T-helper 2 cell treated with Interferon-gamma antibody and Interleukin-4, amounts not matched to agents 5 μg/mL and 100 μg/mL, for 36 hours (primary cell): ENCODE data around the gene ITGA2B.
"Not testable (repeated sequence)": the region's sequence is repeated elsewhere in the genome, so short reads cannot be mapped to it uniquely, and the experiment has no call there.

Experiments
- DNase-seq: peaks from one replicate; pipeline ENCODE4 v3.0.0; 2021; ENCODE audit warnings: low spot score
- H3K27ac Mint-ChIP-seq: one replicate; pipeline ENCODE4 v1.8.0; 2021; ENCODE audit warnings: mild to moderate bottlenecking, mixed read lengths
- H3K27me3 Mint-ChIP-seq: one replicate; pipeline ENCODE4 v1.8.0; 2021; ENCODE audit warnings: low read depth, mixed read lengths
- H3K36me3 Mint-ChIP-seq: one replicate; pipeline ENCODE4 v1.8.0; 2021; ENCODE audit warnings: low read depth, mixed read lengths
- H3K4me1 Mint-ChIP-seq: one replicate; pipeline ENCODE4 v1.8.0; 2021; ENCODE audit warnings: low read depth, mixed read lengths
- H3K4me3 Mint-ChIP-seq: one replicate; pipeline ENCODE4 v1.8.0; 2022; ENCODE audit warnings: mild to moderate bottlenecking, moderate library complexity, mixed read lengths
- H3K9me3 Mint-ChIP-seq: one replicate; pipeline ENCODE4 v1.8.0; 2021; ENCODE audit warnings: mixed read lengths

ITGA2B gene

GRCh38 chr17:44369414-44370023, 19.9 kb downstream of the ITGA2B start:
- H3K36me3 Mint-ChIP-seq, H3K9me3 Mint-ChIP-seq, DNase-seq, H3K4me1 Mint-ChIP-seq, H3K27ac Mint-ChIP-seq: not testable (repeated sequence)
- Mint-ChIP-seq H3K27me3 (peaks cover 36% of the 10 kb centered on the region), H3K4me3 (peak overlapping the region; percentile 1)

DNA sequence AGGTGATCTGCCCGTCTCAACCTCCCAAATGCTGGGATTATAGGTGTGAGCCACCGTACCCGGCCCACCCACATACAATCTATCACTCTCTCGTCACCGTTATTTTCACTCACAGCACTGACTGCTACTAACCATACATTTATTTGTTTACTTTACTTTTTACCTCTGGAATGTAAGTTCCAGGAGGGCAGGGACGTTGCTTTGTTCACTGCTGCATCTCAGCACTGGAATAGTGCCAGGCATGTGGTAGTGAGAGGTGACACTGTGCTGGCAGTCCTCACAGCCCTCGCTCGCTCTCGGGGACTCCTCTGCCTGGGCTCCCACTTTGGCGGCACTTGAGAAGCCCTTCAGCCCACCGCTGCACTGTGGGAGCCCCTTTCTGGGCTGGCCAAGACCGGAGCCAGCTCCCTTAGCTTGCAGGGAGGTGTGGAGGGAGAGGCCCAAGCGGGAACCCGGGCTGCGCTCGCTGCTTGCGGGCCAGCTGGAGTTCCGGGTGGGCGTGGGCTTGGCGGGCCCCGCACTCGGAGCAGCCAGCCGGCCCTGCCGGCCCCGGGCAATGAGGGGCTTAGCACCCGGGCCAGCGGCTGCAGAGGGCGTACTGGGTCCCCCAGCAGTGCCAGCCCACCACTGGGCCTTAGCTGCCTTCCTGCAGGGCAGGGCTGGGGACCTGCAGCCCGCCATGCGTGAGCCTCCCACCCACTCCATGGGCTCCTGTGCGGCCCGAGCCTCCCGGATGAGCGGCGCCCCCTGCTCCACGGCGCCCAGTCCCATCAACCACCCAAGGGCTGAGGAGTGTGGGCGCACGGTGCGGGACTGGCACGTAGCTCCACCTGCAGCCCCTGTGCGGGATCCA, 20.8 kb downstream of the ITGA2B start:
- H3K9me3 Mint-ChIP-seq, DNase-seq, H3K27ac Mint-ChIP-seq, H3K36me3 Mint-ChIP-seq, H3K4me3 Mint-ChIP-seq, H3K4me1 Mint-ChIP-seq: not testable (repeated sequence)
- H3K27me3 Mint-ChIP-seq = peaks cover 41% of the 10 kb centered on the region

DNA sequence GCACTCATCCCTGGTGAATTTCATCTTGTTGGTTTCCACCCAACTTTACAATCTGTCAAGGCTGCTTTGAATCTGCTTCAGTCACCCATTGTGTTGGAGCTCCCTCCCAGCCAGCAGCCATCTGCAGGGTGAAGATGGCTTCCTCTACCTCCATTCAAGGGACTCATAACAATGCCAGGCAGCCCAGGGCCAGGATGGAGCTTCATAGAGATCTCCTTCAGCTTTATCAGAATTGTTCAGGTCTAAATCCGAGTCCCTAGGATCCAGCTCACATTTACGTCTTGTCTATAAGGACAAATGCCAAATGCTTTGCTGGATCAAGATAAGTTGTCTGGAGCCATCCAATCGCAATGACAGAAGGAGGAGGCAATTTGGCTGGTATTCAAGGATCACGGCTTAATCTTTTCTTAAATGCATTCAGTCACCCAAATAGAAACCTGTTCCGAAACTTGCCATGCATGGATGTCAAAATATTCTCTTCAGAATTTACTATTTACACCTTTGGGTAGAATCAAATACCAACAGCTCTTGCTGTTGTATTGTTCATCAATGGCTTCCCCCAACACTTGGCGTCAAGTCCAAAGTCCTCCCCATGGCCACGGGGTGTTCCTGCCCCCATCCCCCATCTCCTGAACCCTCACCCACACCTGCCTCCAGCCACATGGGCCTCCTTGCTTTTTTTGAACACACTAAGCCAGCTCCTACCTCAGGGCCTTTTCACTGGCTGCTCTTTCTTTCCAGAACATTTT, 22.0 kb downstream of the ITGA2B start:
- Mint-ChIP-seq H3K4me1 (peaks cover 6% of the 10 kb centered on the region), H3K36me3 (no peaks in the 10 kb centered on the region), H3K27me3 (peaks cover 43% of the 10 kb centered on the region), H3K4me3 (no peak overlapping the region), H3K27ac (no peak overlapping the region), H3K9me3 (no peaks in the 10 kb centered on the region)
- DNase-seq = no peak

DNA sequence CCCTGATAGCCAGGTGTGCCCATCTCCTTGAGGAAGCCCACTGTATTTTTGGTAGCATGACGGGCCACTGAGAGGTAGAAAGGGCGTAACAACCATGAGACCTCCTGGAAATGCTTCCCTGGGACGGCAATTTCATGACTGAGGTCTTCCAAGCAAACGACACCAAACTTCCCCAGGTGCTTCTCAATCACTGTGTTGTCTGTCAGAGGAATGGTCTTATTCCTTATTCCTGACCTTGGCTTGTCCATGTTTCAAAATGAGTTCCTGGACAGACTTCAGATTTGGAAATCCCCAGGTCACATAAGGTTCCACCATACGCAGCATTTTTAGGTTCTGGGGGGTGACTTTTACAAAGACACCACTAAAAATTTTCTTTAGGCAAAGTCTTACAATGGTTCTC, 24.4 kb downstream of the ITGA2B start:
- not testable (repeated sequence) for H3K9me3 Mint-ChIP-seq, H3K27ac Mint-ChIP-seq, H3K4me1 Mint-ChIP-seq, DNase-seq, H3K36me3 Mint-ChIP-seq
- Mint-ChIP-seq H3K27me3 (peaks cover 48% of the 10 kb centered on the region), H3K4me3 (peak overlapping the region; percentile 43)

DNA sequence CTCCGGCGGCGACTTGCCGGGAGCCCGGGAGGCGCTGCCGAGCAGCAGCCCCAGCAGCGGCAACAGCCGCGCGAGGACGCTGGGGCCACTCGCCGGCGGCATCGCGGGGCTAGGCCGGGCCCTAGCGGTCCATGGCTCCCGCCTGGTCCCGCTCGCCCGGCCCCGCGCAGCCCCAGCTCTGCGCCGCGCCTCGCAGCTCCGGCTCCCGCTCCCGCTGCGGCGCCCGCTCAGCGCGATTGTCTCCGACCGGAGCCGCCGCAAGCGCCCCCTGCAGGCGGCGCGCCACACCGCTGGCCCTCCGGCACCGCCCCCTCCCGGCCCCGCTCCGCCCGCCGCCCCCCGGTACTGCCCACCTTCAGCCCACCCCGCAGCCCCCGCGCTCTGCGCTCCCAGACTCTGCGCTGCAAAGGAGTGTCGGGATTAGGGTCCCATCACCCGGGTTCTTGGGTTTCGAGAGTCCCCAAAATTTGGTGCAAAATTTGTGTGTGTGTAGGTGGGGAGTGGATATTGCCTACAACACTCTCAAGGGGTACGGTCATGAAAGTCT, 25.8 kb downstream of the ITGA2B start, which contains the start of gene FAM171A2:
TSS of gene FAM171A2 (minus strand) at position 241 of the 547 bp plus-strand sequence. CDS start at position 102, 139 bp downstream.
- Mint-ChIP-seq H3K27ac (peak within 1 kb of the TSS; percentile 26), H3K4me1 (peaks cover 2% of the 10 kb centered on the region), H3K9me3 (no peaks in the 10 kb centered on the region), H3K4me3 (peak within 1 kb of the TSS; percentile 80), H3K36me3 (no peaks in the 10 kb centered on the region), H3K27me3 (peaks cover 53% of the 10 kb centered on the region)
- DNase-seq = peak; percentile 66

- no peak for DNase-seq
- peaks cover 2% of the 10 kb centered on the region for H3K4me1 Mint-ChIP-seq
- peak overlapping the region; percentile 26 for H3K27ac Mint-ChIP-seq
- peak overlapping the region; percentile 72 for H3K4me3 Mint-ChIP-seq
- H3K27me3 Mint-ChIP-seq = peaks cover 53% of the 10 kb centered on the region
- H3K9me3 Mint-ChIP-seq = no peaks in the 10 kb centered on the region
- no peaks in the 10 kb centered on the region for H3K36me3 Mint-ChIP-seq
Measured at GRCh38 chr17:44362949-44363612, 26.4 kb downstream of the ITGA2B start.

DNA sequence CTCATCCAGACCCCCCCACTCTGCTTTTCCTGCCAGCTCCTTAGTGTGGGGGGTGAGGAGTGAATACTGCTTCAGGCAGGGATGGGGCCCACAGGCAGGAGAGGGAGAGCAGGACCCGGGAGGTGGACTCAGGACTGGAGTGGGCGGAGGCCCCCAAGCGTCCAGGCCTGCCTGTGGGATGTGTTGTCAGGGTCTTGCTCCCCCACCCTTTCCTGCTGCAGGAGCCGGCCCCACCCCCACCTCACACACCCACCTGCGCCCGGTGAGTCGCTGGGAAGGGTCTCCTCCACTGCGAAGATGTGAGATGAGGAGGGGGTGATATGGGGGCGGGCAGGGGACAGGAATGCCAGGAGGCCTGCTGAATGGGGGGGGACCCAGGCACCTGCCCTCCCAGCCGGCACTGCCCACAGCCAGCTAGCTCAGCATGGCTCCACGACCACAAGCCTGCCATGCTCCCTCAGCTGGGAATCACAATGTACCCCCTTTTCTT, 26.9 kb downstream of the ITGA2B start:
- peak overlapping the region; percentile 33 for H3K4me3 Mint-ChIP-seq
- H3K36me3 Mint-ChIP-seq = no peaks in the 10 kb centered on the region
- H3K9me3 Mint-ChIP-seq = no peaks in the 10 kb centered on the region
- no peak overlapping the region for H3K27ac Mint-ChIP-seq
- H3K4me1 Mint-ChIP-seq = peaks cover 2% of the 10 kb centered on the region
- peaks cover 53% of the 10 kb centered on the region for H3K27me3 Mint-ChIP-seq
- no peak for DNase-seq

DNA sequence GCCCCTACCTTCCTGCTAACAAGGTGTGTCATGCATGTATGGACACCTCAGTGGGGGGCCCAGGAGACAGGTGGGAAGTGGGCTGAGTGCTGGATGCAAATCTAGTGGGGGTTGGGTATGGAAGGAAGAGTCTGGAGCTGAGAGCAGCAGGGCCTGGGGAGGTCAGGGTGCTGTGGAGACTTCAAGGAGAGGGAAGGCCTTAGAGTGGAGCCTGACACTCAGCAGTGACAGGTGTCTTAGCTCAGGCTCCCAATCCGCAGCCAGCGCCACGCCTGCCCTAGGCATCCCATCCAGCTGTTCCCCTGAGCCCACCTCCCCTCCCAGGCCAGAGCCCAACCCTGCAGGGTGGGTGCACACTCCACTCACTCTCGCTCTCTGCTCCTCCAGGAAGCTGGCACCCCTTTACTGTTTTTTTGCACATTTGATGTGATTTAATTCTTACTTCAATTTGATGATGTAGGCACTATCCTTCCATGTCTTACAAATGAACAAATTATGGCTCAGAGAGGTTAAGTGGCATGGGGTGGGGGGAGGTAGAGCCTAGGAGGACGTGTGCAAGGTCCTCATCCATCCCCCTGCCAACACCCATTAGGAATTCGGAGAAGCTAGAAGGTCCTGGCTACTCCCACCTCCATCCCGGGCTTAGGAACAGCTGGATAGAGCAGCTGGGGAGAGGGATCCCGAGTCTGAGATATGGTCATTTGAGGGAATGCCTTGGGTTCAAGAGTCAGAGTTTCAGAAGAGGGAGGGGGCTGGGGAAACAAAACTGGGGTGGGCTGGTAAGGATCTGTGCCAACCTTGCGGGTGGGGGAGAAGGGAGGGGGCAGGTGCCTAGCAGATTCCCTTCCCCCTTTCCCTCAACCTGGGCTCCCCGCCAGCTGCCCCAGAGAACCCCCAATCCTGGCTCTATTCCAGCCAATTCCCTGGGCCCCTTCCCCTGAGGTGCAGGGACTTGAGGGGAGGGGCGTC, 27.9 kb downstream of the ITGA2B start:
- Mint-ChIP-seq H3K27me3 (peaks cover 48% of the 10 kb centered on the region), H3K9me3 (no peaks in the 10 kb centered on the region), H3K36me3 (no peaks in the 10 kb centered on the region), H3K4me3 (peak overlapping the region; percentile 28), H3K27ac (no peak overlapping the region), H3K4me1 (peaks cover 2% of the 10 kb centered on the region)
- no peak for DNase-seq

- H3K4me1 Mint-ChIP-seq = peaks cover 2% of the 10 kb centered on the region
Measured at GRCh38 chr17:44360826-44361225, 28.6 kb downstream of the ITGA2B start.

DNA sequence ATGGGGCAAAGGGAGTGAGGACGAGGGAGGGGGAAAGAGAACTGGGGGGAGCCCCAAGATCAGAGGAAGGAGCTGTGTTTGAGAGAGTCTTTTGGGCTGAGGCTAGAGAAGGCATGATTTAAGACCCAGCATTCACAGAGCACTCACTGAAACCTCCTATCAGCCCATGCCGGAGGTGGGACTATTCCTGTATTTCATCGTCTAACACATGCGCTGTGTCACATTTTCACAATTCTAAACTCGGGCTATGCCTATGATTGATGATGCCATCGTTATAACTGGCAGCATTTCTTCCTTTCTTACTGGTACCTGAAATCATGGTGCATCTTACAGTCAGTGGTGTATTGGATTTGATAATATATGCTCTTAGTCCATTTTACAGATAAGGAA, 29.3 kb downstream of the ITGA2B start:
- H3K4me3 Mint-ChIP-seq = no peak overlapping the region
- no peak overlapping the region for H3K27ac Mint-ChIP-seq
- H3K4me1 Mint-ChIP-seq = peaks cover 2% of the 10 kb centered on the region
- H3K36me3 Mint-ChIP-seq = no peaks in the 10 kb centered on the region
- no peak for DNase-seq
- no peaks in the 10 kb centered on the region for H3K9me3 Mint-ChIP-seq
- H3K27me3 Mint-ChIP-seq = peaks cover 42% of the 10 kb centered on the region

More at GRCh38 chr17:44360826-44361225, 28.6 kb downstream of the ITGA2B start:
- H3K9me3 Mint-ChIP-seq = no peaks in the 10 kb centered on the region
- H3K27me3 Mint-ChIP-seq = peaks cover 41% of the 10 kb centered on the region
- no peaks in the 10 kb centered on the region for H3K36me3 Mint-ChIP-seq
- no peak overlapping the region for H3K27ac Mint-ChIP-seq
- H3K4me3 Mint-ChIP-seq = no peak overlapping the region
- no peak for DNase-seq

DNA sequence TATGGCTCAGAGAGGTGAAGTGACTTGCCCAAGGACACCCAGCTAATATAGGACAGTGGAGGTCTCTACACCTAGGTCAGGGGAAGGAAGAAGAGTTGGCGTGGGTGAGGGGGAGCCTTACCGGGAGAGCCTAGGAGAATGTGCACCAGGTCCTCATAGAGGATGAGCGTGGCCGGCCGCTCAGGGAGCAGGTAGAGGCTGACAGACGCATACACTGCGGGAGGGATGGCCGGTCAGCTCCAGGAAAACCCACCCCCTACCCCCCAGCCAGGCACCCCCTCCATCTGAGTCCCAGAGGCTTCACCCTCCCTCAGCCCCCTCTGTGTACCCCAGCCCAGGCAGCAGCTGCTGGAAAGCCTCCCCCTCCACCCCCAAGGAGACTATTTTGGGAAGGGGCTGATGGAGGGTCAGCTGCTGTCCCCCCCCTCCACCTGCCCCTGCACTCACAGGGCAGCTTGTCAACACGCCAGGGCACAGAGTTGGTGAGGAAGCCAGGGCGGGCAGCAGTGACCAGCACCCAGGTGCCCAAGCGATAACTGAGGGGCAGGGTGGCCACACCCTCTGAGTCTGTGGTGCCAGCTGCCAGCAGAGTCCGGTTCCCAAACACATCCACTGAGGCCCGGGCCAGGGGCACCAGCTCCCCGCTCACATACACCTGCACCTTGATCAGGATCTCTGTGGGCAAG, 29.8 kb downstream of the ITGA2B start:
- Mint-ChIP-seq H3K4me1 (peaks cover 2% of the 10 kb centered on the region), H3K27me3 (peaks cover 39% of the 10 kb centered on the region), H3K27ac (no peak overlapping the region), H3K4me3 (no peak overlapping the region), H3K36me3 (no peaks in the 10 kb centered on the region), H3K9me3 (no peaks in the 10 kb centered on the region)
- no peak for DNase-seq

GRCh38 chr17:44359006-44359405, 30.4 kb downstream of the ITGA2B start:
- Mint-ChIP-seq H3K27ac (no peak overlapping the region), H3K4me1 (peaks cover 2% of the 10 kb centered on the region), H3K27me3 (peaks cover 35% of the 10 kb centered on the region), H3K9me3 (no peaks in the 10 kb centered on the region), H3K4me3 (no peak overlapping the region), H3K36me3 (no peaks in the 10 kb centered on the region)
- no peak for DNase-seq
